ENCODE results near the gene NREP.

GRCh38 chr5:111758284-111758628 lies 1.3 kb upstream of the NREP start:
- TF ChIP-seq CTCF (conservative IDR thresholded peaks at IDR 0.05 in 1 of 2, IDR thresholded peaks at IDR 0.05 in 1 of 2; ENCODE audit: low read depth in 1 of 2, low read length in 2 of 2) (no peak), EZH2 (IDR thresholded peaks at IDR 0.05; ENCODE audit: low read length, missing control alignments) (no peak)
